GM23338 (cell line): Measurements from ENCODE around the gene CARNS1. TPM values are rescaled to one million over a fixed set of nuclear protein-coding genes. Genes with fewer than 3 reads are reported as not detected.
A peak's percentile ranks its signal among the peaks of the same experiment; 100 is the strongest.

Experiments used
- ATAC-seq: fragments of 200-7000 bp; cut with Tn5 transposase; 3 replicates; pipeline ENCODE4 v1.9.1; 2020
- DNase-seq: peaks from one replicate; pipeline ENCODE4 v3.0.0-alpha.2; 2015; ENCODE audit warnings: low spot score
- H2AFZ ChIP-seq: fragments of 200-600 bp; sonication (generic); 2 replicates; pipeline ENCODE4 v1.8.0; 2016; ENCODE audit warnings: antibody characterized with exemption, mild to moderate bottlenecking, moderate library complexity
- H3F3A ChIP-seq: fragments of 200-600 bp; sonication (generic); replicated peaks from 2 replicates; pipeline ENCODE4 v1.8.0; 2017; ENCODE audit warnings: antibody characterized with exemption, mixed run types, low read depth
- H3K27ac ChIP-seq: fragments of 200-600 bp; sonication (generic); 2 replicates; pipeline ENCODE4 v1.6.1; 2016; ENCODE audit warnings: low read depth
- H3K27me3 ChIP-seq: fragments of 200-600 bp; sonication (generic); 2 replicates; pipeline ENCODE4 v1.8.0; 2016; ENCODE audit warnings: mild to moderate bottlenecking, mixed run types, moderate library complexity; ENCODE audit not compliant: insufficient read depth
- H3K36me3 ChIP-seq: fragments of 200-600 bp; sonication (generic); 2 replicates; pipeline ENCODE4 v1.8.0; 2016; ENCODE audit warnings: mild to moderate bottlenecking; ENCODE audit not compliant: insufficient read depth
- H3K4me1 ChIP-seq: fragments of 200-600 bp; sonication (generic); 2 replicates; pipeline ENCODE4 v1.8.0; 2016; ENCODE audit warnings: mild to moderate bottlenecking, moderate library complexity; ENCODE audit not compliant: insufficient read depth
- H3K4me2 ChIP-seq: fragments of 200-600 bp; sonication (generic); 2 replicates; pipeline ENCODE4 v1.7.1; 2017; ENCODE audit warnings: mixed run types
- H3K4me3 ChIP-seq: fragments of 200-600 bp; sonication (generic); 2 replicates; pipeline ENCODE4 v1.6.1; 2016; ENCODE audit warnings: mixed run types
- H3K79me2 ChIP-seq: fragments of 200-600 bp; sonication (generic); replicated peaks from 2 replicates; pipeline ENCODE4 v1.8.0; 2017; ENCODE audit warnings: mild to moderate bottlenecking; ENCODE audit not compliant: insufficient read depth
- H3K9me2 ChIP-seq: fragments of 200-600 bp; sonication (generic); 2 replicates; pipeline ENCODE4 v1.8.0; 2017; ENCODE audit not compliant: insufficient read depth
- H4K20me1 ChIP-seq: fragments of 200-600 bp; sonication (generic); replicated peaks from 2 replicates; pipeline ENCODE4 v1.8.0; 2017; ENCODE audit warnings: mild to moderate bottlenecking; ENCODE audit not compliant: insufficient read depth
- H3K27ac Mint-ChIP-seq: 2 replicates; pipeline ENCODE4 v1.8.0; 2020; ENCODE audit warnings: inconsistent platforms, mild to moderate bottlenecking, moderate library complexity, mixed read lengths
- H3K27me3 Mint-ChIP-seq: 3 replicates; pipeline ENCODE4 v1.8.0; 2022; ENCODE audit warnings: low read depth, mild to moderate bottlenecking, moderate library complexity, mixed read lengths, inconsistent platforms; ENCODE audit not compliant: insufficient read depth, poor library complexity
- H3K36me3 Mint-ChIP-seq: 3 replicates; pipeline ENCODE4 v1.8.0; 2021; ENCODE audit warnings: low read depth, mild to moderate bottlenecking, inconsistent platforms, moderate library complexity, mixed read lengths
- H3K4me1 Mint-ChIP-seq: 3 replicates; pipeline ENCODE4 v1.8.0; 2020; ENCODE audit warnings: mild to moderate bottlenecking, inconsistent platforms, mixed read lengths
- H3K4me3 Mint-ChIP-seq: 3 replicates; pipeline ENCODE4 v1.8.0; 2021; ENCODE audit warnings: moderate library complexity, mild to moderate bottlenecking, inconsistent platforms, mixed read lengths
- H3K9me3 Mint-ChIP-seq: 3 replicates; pipeline ENCODE4 v1.8.0; 2020; ENCODE audit warnings: moderate library complexity, mild to moderate bottlenecking, inconsistent platforms, mixed read lengths
- CREB1 ChIP-seq: fragments of 250-450 bp; sonication (Bioruptor Pico); IDR thresholded peaks from 2 replicates; pipeline ENCODE4 v1.5.0; 2020; ENCODE audit warnings: low read depth, mild to moderate bottlenecking, moderate library complexity
- EZH2 ChIP-seq: fragments of 200-600 bp; sonication (generic); IDR thresholded peaks from one replicate; pipeline ENCODE4 v1.8.0; 2017; ENCODE audit warnings: antibody characterized with exemption, mild to moderate bottlenecking, low read depth; ENCODE audit not compliant: unreplicated experiment
- EZH2phosphoT487 ChIP-seq: fragments of 200-600 bp; sonication (generic); IDR thresholded peaks from one replicate; pipeline ENCODE4 v1.8.1; 2018; ENCODE audit warnings: antibody characterized with exemption; ENCODE audit not compliant: unreplicated experiment
- JUNB ChIP-seq: IDR thresholded peaks from one replicate; pipeline ENCODE4 v1.6.1; 2016; ENCODE audit warnings: antibody characterized with exemption; ENCODE audit not compliant: unreplicated experiment
- NANOG ChIP-seq: IDR thresholded peaks from 2 replicates; pipeline ENCODE4 v1.6.1; 2016; ENCODE audit warnings: antibody characterized with exemption, borderline replicate concordance
- POLR2AphosphoS5 ChIP-seq: IDR thresholded peaks from 2 replicates; pipeline ENCODE4 v1.6.1; 2016; ENCODE audit warnings: antibody characterized with exemption, low read depth
- STAT1 ChIP-seq: IDR thresholded peaks from one replicate; pipeline ENCODE4 v1.6.1; 2016; ENCODE audit warnings: antibody characterized with exemption; ENCODE audit not compliant: unreplicated experiment
- ZNF114 ChIP-seq: fragments of 250-450 bp; sonication (Bioruptor Pico); IDR thresholded peaks from 2 replicates; pipeline ENCODE4 v1.5.0; 2020; ENCODE audit warnings: mild to moderate bottlenecking, moderate library complexity
- ZNF331 ChIP-seq: fragments of 250-450 bp; sonication (Bioruptor Pico); IDR thresholded peaks from 2 replicates; pipeline ENCODE4 v1.5.0; 2020; ENCODE audit warnings: low read depth, mild to moderate bottlenecking, moderate library complexity
- polyA plus RNA-seq: library from polyadenylated mRNA; unstranded; fragments of >200 nt; fragmentation: Nextera tagmentation; extraction: Ambion mirVana; gene quantifications from 2 replicates; pipeline ENCODE4 v1.2.1, GENCODE V29; 2016
- total RNA-seq: library from RNA; depleted of rRNA; stranded (reverse); fragments of >200 nt; shearing (Covaris generic); gene quantifications from 2 replicates; pipeline ENCODE4 v1.2.3, GENCODE V29; 2014
- TF ChIP-seq, protein P1 (sequence below), 2 experiments: fragments of 200-600 bp in 1 of 2; sonication (generic) in 1 of 2; conservative IDR thresholded peaks; 2 replicates each; pipeline versions ENCODE4 v1.5.1 to v1.6.1; 2016 to 2017; ENCODE audit warnings: antibody characterized with exemption in 2 of 2, low read depth in 2 of 2, mild to moderate bottlenecking in 2 of 2, moderate library complexity in 1 of 2
- TF ChIP-seq, protein P2 (sequence below): IDR thresholded peaks from 2 replicates; pipeline ENCODE4 v1.6.1; 2016; ENCODE audit warnings: antibody characterized with exemption
- TF ChIP-seq, protein P3 (sequence below): IDR thresholded peaks from one replicate; pipeline ENCODE4 v1.6.1; 2018; ENCODE audit warnings: antibody characterized with exemption; ENCODE audit not compliant: unreplicated experiment
- TF ChIP-seq, protein P4 (sequence below): fragments of 250-450 bp; sonication (Bioruptor Pico); IDR thresholded peaks from 2 replicates; pipeline ENCODE4 v1.5.0; 2020; ENCODE audit warnings: mild to moderate bottlenecking, moderate library complexity

Gene CARNS1
- total and polyA plus RNA-seq, 2 experiments from 2014 or later = 0.52 to 0.76 TPM

DNA sequence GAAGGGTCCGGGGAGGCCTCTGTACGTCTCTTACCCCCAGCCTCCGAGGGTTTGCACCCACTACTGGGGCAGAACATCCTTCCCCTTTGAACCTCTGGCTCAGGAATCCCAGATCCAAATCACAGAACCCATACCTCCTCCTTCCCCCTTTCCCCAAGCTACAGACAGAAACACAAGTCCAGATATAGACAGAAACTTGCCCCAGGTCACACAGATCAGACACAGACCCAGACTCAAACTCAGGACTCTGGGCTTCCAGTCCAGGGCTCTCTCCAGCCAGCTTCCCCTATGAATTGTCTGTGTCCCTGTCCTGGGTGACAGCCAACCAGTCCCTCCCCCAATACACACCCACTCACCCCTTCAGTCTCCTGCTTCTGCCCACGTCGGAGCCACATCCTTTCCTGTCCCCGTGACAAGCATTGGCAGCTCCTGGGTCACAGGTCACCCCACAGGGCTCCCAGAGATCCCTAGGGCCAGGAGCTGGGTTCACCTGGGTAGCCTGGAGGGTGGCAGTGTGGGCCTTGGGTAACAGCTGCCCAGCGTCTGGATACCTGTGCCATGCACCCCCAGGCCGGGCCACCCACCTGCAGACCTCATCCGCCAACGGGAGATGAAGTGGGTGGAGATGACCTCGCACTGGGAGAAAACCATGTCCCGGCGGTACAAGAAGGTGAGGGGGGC, 10.8 kb upstream of the CARNS1 start:
- Histone ChIP-seq H3K4me3 (no peak overlapping the region), H3K36me3 (no peaks in the 10 kb centered on the region), H2AFZ (no peak overlapping the region), H3F3A (no peaks in the 10 kb centered on the region), H3K79me2 (peaks cover 15% of the 10 kb centered on the region), H3K4me2 (no peak overlapping the region), H3K9me2 (no peaks in the 10 kb centered on the region), H3K27me3 (no peaks in the 10 kb centered on the region), H3K4me1 (peaks cover 11% of the 10 kb centered on the region; the same call in 1 of the 2 replicates), H3K27ac (no peak overlapping the region), H4K20me1 (peaks cover 8% of the 10 kb centered on the region; the same call in 1 of the 2 replicates)
- DNase-seq (no peak), ATAC-seq (no peak)
- TF ChIP-seq, protein P1, sequence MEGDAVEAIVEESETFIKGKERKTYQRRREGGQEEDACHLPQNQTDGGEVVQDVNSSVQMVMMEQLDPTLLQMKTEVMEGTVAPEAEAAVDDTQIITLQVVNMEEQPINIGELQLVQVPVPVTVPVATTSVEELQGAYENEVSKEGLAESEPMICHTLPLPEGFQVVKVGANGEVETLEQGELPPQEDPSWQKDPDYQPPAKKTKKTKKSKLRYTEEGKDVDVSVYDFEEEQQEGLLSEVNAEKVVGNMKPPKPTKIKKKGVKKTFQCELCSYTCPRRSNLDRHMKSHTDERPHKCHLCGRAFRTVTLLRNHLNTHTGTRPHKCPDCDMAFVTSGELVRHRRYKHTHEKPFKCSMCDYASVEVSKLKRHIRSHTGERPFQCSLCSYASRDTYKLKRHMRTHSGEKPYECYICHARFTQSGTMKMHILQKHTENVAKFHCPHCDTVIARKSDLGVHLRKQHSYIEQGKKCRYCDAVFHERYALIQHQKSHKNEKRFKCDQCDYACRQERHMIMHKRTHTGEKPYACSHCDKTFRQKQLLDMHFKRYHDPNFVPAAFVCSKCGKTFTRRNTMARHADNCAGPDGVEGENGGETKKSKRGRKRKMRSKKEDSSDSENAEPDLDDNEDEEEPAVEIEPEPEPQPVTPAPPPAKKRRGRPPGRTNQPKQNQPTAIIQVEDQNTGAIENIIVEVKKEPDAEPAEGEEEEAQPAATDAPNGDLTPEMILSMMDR (conservative IDR thresholded peaks at IDR 0.05; ENCODE audit: low read depth in 2 of 2) = no peak
- no peak for TF ChIP-seq STAT1
- no peak for TF ChIP-seq EZH2
- no peak for TF ChIP-seq POLR2AphosphoS5
- no peak for TF ChIP-seq ZNF331 (CRISPR knock-in tag)
- no peak for TF ChIP-seq CREB1 (CRISPR knock-in tag)
- no peak for TF ChIP-seq JUNB
- TF ChIP-seq, protein P2, sequence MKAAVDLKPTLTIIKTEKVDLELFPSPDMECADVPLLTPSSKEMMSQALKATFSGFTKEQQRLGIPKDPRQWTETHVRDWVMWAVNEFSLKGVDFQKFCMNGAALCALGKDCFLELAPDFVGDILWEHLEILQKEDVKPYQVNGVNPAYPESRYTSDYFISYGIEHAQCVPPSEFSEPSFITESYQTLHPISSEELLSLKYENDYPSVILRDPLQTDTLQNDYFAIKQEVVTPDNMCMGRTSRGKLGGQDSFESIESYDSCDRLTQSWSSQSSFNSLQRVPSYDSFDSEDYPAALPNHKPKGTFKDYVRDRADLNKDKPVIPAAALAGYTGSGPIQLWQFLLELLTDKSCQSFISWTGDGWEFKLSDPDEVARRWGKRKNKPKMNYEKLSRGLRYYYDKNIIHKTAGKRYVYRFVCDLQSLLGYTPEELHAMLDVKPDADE = no peak
- no peak for TF ChIP-seq NANOG
- TF ChIP-seq, protein P3, sequence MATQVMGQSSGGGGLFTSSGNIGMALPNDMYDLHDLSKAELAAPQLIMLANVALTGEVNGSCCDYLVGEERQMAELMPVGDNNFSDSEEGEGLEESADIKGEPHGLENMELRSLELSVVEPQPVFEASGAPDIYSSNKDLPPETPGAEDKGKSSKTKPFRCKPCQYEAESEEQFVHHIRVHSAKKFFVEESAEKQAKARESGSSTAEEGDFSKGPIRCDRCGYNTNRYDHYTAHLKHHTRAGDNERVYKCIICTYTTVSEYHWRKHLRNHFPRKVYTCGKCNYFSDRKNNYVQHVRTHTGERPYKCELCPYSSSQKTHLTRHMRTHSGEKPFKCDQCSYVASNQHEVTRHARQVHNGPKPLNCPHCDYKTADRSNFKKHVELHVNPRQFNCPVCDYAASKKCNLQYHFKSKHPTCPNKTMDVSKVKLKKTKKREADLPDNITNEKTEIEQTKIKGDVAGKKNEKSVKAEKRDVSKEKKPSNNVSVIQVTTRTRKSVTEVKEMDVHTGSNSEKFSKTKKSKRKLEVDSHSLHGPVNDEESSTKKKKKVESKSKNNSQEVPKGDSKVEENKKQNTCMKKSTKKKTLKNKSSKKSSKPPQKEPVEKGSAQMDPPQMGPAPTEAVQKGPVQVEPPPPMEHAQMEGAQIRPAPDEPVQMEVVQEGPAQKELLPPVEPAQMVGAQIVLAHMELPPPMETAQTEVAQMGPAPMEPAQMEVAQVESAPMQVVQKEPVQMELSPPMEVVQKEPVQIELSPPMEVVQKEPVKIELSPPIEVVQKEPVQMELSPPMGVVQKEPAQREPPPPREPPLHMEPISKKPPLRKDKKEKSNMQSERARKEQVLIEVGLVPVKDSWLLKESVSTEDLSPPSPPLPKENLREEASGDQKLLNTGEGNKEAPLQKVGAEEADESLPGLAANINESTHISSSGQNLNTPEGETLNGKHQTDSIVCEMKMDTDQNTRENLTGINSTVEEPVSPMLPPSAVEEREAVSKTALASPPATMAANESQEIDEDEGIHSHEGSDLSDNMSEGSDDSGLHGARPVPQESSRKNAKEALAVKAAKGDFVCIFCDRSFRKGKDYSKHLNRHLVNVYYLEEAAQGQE = no peak
- TF ChIP-seq, protein P4, sequence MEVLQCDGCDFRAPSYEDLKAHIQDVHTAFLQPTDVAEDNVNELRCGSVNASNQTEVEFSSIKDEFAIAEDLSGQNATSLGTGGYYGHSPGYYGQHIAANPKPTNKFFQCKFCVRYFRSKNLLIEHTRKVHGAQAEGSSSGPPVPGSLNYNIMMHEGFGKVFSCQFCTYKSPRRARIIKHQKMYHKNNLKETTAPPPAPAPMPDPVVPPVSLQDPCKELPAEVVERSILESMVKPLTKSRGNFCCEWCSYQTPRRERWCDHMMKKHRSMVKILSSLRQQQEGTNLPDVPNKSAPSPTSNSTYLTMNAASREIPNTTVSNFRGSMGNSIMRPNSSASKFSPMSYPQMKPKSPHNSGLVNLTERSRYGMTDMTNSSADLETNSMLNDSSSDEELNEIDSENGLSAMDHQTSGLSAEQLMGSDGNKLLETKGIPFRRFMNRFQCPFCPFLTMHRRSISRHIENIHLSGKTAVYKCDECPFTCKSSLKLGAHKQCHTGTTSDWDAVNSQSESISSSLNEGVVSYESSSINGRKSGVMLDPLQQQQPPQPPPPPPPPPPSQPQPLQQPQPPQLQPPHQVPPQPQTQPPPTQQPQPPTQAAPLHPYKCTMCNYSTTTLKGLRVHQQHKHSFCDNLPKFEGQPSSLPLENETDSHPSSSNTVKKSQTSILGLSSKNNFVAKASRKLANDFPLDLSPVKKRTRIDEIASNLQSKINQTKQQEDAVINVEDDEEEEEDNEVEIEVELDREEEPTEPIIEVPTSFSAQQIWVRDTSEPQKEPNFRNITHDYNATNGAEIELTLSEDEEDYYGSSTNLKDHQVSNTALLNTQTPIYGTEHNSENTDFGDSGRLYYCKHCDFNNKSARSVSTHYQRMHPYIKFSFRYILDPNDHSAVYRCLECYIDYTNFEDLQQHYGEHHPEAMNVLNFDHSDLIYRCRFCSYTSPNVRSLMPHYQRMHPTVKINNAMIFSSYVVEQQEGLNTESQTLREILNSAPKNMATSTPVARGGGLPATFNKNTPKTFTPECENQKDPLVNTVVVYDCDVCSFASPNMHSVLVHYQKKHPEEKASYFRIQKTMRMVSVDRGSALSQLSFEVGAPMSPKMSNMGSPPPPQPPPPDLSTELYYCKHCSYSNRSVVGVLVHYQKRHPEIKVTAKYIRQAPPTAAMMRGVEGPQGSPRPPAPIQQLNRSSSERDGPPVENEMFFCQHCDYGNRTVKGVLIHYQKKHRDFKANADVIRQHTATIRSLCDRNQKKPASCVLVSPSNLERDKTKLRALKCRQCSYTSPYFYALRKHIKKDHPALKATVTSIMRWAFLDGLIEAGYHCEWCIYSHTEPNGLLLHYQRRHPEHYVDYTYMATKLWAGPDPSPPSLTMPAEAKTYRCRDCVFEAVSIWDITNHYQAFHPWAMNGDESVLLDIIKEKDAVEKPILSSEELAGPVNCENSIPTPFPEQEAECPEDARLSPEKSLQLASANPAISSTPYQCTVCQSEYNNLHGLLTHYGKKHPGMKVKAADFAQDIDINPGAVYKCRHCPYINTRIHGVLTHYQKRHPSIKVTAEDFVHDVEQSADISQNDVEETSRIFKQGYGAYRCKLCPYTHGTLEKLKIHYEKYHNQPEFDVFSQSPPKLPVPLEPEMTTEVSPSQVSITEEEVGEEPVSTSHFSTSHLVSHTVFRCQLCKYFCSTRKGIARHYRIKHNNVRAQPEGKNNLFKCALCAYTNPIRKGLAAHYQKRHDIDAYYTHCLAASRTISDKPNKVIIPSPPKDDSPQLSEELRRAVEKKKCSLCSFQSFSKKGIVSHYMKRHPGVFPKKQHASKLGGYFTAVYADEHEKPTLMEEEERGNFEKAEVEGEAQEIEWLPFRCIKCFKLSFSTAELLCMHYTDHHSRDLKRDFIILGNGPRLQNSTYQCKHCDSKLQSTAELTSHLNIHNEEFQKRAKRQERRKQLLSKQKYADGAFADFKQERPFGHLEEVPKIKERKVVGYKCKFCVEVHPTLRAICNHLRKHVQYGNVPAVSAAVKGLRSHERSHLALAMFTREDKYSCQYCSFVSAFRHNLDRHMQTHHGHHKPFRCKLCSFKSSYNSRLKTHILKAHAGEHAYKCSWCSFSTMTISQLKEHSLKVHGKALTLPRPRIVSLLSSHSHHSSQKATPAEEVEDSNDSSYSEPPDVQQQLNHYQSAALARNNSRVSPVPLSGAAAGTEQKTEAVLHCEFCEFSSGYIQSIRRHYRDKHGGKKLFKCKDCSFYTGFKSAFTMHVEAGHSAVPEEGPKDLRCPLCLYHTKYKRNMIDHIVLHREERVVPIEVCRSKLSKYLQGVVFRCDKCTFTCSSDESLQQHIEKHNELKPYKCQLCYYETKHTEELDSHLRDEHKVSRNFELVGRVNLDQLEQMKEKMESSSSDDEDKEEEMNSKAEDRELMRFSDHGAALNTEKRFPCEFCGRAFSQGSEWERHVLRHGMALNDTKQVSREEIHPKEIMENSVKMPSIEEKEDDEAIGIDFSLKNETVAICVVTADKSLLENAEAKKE (CRISPR knock-in tag) = no peak
- TF ChIP-seq ZNF114 = no peak
- TF ChIP-seq EZH2phosphoT487 = no peak
- peaks cover 20% of the 10 kb centered on the region for H3K27me3 Mint-ChIP-seq
- H3K27ac Mint-ChIP-seq = peak overlapping the region; percentile 47; the same call in 1 of the 2 replicates
- H3K36me3 Mint-ChIP-seq = peaks cover 9% of the 10 kb centered on the region
- no peak overlapping the region for H3K4me3 Mint-ChIP-seq
- peaks cover 18% of the 10 kb centered on the region for H3K4me1 Mint-ChIP-seq
- no peaks in the 10 kb centered on the region for H3K9me3 Mint-ChIP-seq
